ENCODE measurements around the gene FKBP15.
A peak's percentile ranks its signal among the peaks of the same experiment; 100 is the strongest.
"Not testable (repeated sequence)": the region's sequence is repeated elsewhere in the genome, so short reads cannot be mapped to it uniquely, and the experiment has no call there.

Gene FKBP15

GRCh38 chr9:113181165-113181564, 39.9 kb downstream of the FKBP15 start:
- DNase-seq: no peak

DNA sequence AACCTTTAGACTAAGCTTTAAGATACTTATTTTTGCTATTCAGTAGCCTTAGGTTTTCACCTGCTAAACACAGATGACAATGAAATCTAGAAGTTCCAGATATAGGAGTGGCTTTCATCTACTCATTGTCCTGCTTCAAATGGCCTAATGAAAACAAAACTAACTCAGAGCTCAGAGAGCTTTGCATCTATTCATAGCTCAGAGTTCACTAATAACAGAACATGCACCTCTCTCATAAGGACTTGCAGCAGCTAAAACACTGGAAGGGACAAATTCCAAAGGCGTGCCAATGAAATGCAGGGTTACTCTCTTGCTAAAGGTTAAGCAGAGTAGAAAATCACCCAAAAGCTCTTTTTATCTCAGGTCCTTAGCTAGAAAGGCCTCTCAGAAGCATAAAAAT, 41.2 kb downstream of the FKBP15 start:
- no peak for DNase-seq

DNA sequence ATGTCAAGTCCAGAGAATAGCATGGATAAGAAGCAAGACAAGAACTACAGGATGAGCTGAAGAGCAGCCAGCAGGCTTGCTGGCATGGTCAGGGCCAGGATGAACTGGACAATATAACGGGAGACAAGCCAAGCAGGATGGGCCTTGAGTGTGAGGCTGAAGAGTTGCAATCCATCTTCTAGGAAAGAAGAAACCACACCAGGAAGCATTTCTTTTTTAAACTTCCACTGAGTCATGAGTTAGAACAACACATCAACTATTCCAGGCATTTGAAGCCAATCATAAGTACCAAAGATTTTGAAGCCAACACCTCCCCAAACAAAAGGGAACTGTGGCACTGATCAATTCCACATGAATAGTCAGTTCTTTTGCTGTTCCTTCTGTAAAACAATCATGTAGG, 43.0 kb downstream of the FKBP15 start:
- DNase-seq: no peak

DNA sequence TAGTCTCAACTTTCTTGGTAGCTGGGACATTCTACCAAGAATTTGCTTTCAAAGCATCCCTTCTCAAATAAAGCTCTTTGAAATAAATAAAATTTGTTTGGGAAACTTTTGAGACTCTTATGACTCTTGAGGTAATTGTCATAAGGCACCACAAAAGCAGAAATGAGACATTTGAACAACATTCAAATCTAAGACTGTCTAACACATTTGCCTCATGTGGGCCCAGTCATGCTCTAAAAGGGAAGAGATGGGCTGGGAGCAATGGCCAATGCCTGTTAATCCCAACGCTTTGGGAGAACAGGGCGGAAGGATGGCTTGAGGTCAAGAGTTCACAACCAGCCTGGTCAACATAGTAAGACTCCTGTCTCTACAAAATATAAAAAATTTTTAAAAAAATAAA, 43.8 kb downstream of the FKBP15 start:
- DNase-seq: no peak

DNA sequence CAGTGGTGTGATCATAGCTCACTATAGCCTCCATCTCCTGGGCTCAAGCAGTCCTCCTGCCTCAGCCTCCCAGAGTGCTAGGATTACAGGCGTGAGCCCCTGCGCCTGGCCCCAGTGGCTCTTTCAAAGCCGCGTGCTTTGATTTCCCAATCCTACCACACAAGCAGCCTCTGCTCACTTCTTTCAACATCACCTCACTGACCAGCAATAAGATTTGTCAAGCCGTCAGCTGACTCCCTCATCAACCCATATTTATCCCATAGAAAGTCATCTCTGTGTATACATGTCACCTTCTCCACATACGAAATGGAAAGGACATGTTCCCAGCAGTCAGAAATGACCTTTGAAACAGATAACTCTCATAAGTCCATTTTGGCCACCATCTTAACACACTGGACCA, 44.3 kb downstream of the FKBP15 start:
- no peak for DNase-seq

- no peak for DNase-seq
Observed at GRCh38 chr9:113173341-113173740, 47.7 kb downstream of the FKBP15 start.

DNA sequence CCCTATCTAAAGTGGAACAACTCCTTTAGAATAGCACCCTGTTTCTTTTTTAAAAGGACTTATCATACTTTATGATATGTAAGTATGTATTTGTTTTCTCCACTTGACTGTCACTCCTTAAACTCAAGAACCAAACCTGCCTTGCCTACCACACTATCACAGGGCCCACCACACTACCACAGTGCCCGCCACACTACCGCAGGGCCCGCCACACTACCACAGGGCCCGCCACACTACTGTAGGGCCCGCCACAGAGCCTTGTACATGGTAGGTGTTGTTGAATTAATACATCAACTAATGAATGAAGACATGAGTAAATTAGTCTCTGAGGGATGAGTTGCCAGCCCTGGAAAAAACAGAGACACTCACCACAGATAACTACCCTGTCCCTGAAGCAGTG, 52.3 kb downstream of the FKBP15 start:
- DNase-seq: no peak

DNA sequence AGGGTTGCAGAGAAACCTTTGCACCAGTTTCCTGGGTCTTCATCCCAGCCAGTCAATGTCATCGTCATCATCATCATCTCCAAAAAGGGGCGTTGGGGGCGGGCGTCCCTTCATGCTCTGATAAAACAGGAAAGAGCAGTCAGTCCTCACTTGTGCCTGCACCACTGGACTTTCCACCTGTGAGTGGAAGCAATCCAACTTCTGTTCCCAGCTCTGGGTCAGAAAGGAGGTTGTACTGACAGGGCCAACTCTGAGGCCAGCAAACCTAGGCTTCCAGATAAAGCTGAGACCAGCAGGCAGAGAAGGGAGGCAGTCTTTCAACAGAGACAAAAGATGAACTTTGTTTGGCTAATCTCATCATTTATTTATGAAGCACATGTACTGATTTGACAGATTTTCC, 55.0 kb downstream of the FKBP15 start:
- DNase-seq: no peak

DNA sequence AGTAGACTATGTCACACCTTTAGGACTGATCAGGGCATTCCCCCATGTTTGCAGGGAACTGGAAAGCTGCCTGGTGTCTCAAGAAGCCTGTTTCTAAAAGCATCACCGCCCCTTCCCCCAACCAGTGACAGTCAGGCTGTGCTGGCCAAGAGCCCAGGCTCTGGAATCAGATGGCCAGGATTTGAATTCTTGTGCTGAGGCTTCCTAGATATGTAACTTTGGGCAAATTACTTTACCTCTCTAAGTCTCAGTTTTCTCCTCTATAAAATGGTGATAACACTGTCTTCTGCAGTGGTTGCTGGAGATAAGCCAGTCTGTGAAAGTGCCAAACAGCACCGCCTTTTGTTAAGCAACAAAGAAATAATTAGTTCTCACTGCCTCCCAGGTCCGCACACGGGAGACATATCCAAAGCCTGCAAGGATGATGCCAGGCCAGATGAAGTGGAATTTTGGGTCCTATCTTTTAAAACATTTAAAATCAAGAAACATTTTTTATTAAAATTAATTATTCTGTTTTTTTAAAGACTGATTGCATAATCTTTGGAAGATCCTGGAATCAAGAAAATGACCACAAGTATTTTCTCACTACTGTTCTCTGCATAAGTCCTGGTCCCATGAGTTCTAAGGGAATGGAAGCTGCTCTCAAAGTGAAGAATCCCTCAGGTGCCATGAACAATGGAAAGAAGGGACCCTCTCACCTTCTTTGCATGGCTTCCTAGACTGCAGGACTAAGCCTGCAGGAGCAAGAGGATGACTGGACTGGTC, 56.4 kb downstream of the FKBP15 start:
- no peak for DNase-seq

- no peak for DNase-seq
Observed at GRCh38 chr9:113163001-113163400, 58.1 kb downstream of the FKBP15 start.

DNA sequence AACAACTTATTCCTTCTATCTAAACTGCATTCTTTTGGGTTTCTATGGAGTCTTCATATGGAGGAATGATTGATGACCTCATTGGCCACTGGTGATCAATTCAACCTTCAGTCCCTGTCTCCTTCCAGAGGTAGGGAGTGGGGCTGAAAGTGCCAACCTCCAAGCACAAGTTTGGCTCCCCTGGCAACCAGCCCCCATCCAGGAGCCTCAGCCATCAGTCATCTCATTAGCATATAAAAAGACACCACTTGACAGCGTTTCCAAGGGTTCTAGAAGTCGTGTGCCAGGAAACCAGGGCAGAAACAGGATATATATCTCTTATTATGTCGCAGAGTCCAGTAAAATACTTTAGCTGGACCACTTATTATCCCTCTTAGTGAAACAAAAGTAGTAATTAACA, 60.5 kb downstream of the FKBP15 start:
- peak; percentile 23 for DNase-seq

DNA sequence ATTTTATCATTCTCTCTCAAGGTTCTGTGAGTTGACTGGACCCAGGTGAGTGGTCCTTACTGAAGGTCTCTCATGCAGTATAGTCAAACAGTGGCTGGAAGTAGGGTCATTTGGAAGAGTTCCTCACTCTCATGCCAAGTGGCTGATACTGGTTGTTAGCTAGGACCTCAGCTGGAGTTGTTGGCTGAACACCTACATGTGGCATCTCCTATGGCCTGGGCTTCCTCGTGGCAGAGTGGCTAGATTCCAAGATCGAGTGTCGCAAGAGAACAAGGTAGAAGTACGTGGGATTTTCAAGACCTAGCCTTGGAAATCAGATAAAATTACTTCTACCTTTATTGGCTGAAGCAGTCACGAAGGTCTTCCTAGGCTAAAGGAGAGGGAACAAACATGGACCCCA, 62.6 kb downstream of the FKBP15 start:
- no peak for DNase-seq

- peak; percentile 11 for DNase-seq
Observed at GRCh38 chr9:113156880-113157279, 64.2 kb downstream of the FKBP15 start.

DNA sequence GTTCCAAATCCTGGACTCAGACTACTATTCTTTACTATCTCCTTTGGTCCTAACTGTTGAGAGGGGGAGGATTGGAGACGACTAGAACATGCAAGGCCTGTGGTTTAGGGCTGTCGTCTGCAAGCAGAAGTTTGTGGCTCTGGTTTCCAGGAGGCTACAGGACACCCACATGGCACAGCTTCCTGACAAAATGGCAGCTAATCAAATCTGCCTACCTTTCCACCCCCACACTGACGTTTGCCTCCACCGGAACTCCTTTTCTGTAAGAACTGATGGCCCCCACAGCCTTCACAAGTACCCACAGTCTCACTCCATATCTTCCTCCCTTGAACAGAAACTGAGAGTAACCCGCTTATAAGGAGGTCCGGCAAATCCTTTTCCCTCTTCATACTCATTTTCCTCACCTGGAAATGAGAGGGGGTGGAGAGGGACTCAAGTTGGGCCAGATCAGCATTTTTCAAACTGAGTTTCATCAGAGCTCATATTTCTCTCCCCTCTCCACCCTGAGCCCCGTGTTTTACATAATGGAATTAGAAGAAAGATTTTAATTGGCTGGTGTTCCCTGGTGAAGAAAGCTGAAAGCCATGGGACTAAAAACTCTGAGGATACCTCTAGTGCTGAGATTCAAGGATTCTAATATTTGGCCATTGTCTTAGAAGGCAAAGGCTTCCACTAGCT, 65.0 kb downstream of the FKBP15 start:
- DNase-seq: no peak

DNA sequence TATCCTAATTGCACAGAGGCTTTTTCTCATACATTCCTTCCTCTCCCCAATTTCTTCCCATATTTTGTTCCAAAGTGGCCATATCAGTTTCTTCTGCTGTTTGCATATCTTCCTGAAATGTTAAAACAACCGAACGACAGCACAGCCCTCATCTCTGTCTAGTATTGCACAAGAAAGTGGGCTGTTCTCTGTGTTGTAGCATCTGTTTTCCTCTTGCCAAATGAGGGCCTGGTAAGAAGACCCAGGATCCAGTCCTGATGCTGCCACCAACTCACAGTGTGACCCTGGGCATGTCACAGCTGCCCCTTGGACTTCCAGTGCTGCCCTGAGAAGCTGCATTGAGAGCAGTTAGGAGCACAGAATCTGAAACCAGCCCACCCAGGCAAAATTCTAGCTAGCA, 66.1 kb downstream of the FKBP15 start:
- DNase-seq: no peak

DNA sequence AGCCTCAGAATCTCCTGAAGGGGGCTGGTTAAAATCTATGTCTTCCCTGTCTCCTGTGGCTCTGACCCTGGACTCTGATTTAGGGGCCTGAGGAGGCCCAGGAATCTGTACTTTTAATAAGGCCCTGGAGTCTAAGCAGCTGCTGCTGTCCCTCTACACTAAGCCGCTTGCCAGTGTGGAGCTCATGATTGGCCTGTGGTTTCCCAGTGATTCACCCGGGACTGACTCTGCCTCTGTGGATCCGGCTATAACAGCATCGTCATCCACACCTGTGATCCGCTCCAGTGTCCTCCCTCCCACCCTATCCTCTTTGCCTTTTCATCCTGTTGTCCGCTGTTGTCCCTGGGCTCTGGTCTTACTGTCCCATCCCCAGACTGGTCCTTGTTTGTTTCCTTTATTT, 66.6 kb downstream of the FKBP15 start:
- DNase-seq: no peak

DNA sequence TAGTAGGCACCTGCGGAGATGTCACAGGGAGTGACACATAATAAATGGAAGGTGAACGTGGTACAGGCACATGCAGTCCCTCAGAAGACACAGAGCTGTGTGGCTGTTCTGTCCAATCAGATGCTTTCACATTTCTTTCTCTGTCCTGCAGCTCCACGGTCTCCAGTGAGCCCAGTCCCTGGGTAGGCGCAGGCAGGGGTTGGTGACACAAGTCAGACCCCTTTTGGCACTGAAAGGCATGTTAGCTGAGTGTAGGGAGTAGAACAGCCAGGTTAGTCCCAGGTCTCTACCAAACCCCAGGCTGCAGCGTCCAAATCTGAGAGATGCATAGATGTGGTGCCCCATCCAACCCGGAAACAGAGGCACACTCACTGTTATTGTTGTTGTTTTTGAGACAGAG, 67.5 kb downstream of the FKBP15 start:
- DNase-seq: no peak

GRCh38 chr9:113152699-113153098, 68.4 kb downstream of the FKBP15 start:
- DNase-seq: peak; percentile 4

DNA sequence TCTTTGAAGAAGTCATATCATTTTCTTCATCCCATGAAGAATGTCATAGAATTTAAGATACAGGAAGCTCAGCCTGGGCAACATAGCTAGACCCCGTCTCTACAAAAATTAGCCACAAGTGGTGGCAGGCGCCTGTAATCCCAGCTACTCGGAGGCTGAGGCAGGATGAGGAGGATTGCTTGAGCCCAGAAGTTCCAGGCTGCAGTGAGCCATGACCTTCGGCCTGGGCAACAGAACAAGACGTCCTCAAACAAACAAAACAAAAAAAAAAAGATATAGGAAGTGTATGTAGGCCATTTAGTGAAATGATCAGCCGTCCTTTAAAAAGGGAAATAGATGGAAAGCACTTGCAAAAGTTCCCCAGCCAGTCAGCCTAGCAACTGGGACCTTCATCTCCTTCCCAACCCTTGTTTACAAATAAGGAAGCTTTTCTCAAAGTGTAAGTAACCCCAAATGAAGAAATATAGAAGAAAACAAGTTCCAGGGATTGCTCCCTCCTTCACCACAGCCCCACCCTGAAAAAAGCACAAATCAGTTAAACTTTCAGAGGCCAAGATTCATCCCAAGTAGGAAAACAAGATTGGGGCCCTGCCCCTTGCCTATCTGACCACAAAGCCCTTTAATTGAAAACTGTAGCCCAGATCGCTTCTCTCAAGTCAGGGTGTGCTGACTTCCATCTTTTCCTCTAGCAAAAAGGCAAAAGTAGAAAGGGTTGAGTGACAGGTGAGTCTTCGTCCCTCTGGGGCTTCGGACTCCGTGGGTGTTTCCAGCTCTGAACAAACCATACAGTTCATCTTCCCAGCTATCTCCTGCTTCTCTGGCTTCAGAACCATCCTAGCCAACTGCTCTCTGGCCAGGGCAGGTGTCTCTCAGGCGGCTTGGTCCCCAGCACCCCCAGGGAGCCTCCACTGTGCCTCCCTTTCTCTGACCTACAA, 69.1 kb downstream of the FKBP15 start:
- no peak for DNase-seq

DNA sequence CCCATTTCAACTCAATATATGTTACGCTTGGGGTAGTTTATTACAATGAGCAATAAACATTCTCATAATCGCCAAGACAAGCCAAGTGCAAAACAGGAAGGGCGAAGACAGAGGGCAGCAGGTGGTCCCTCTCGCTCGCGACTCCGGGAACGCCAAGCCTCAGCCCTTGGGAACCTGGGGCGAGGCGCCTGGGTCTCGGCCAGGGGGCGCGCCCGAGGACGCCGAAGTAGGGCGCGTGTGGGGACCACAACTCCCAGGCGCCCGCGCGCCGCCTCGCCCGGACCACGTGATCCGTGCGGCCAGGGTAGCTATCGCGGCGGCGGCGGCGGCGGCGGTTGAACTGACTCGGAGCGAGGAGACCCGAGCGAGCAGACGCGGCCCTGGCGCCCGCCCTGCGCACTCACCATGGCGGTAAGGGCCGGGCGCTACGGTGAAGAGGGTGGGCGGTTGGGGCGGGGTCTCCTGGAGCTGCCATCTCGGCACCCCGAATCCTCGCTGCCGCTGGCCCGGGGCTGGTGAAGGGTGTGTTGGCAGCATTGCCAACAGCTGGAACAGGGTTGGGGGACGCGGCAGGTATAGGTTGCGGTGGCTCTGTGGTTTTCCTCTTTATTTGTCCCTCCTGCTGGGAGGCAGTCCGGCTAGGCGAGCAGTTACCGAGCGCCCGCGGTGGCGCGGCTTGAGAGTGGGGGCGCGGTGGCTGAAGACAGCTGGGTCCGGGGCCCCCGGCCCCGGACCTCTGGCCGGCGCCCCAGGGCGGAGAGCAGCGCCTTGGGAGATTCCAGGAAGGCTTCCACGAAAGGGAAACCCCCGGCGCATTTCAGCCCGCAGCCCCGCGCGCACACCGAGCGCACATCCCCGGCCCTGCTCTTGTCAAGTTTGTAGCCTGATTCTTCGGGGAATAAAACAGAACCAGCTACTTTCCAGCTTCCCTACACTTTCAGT, 70.1 kb downstream of the FKBP15 start, which contains the start of gene SLC31A2:
Gene SLC31A2, plus strand, starts transcription at position 338 of the 942 bp plus-strand sequence. Its CDS starts 68 bp downstream, at position 406.
- DNase-seq: peak; percentile 88

- not testable (repeated sequence) for DNase-seq
Observed at GRCh38 chr9:113149561-113149960, 71.5 kb downstream of the FKBP15 start.

Measured in DMS53 (cell line).